Stomach (tissue), 9 donors: ENCODE measurements around the gene ELMOD3. TPM values are rescaled to one million over a fixed set of nuclear protein-coding genes. Genes with fewer than 3 reads are reported as not detected.
"Not testable (repeated sequence)": the region's sequence is repeated elsewhere in the genome, so short reads cannot be mapped to it uniquely, and the experiment has no call there.

ENCODE experiments used
- DNase-seq, 2 donors: peaks; one replicate each; pipeline versions ENCODE4 v3.0.0 to v3.0.0-alpha.2; 2013 to 2019
- H3K27ac ChIP-seq, 5 donors: fragments of 200-600 bp in 4 of 5; sonication (generic) in 4 of 5; one replicate each; pipeline ENCODE4 v1.5.1; 2013 to 2019; ENCODE audit warnings: mild to moderate bottlenecking in 1 of 5, moderate library complexity in 1 of 5
- H3K27me3 ChIP-seq, 3 donors: fragments of 200-600 bp; sonication (generic); one replicate each; pipeline ENCODE4 v1.5.1; 2017 to 2019; ENCODE audit warnings: mixed run types in 1 of 3
- H3K36me3 ChIP-seq, 4 donors: fragments of 200-600 bp; sonication (generic); 1 replicate in 3 of 4; 2 replicates in 1 of 4; pipeline ENCODE4 v1.5.1; 2016 to 2019
- H3K4me1 ChIP-seq, 4 donors: fragments of 200-600 bp; sonication (generic); one replicate each; pipeline ENCODE4 v1.5.1; 2016 to 2019
- H3K4me3 ChIP-seq, 4 donors: fragments of 200-600 bp; sonication (generic) in 3 of 4; one replicate each; pipeline ENCODE4 v1.5.1; 2016 to 2019; ENCODE audit warnings: mild to moderate bottlenecking in 1 of 4
- H3K9me3 ChIP-seq, 4 donors: fragments of 200-600 bp; sonication (generic); one replicate each; pipeline ENCODE4 v1.5.1; 2016 to 2019
- EP300 ChIP-seq: sonication (generic); formaldehyde crosslinking; IDR thresholded peaks from one replicate; pipeline ENCODE4 v1.6.1; 2017; ENCODE audit warnings: antibody characterized with exemption
- POLR2A ChIP-seq, 4 donors: fragments of 450-650 bp; IDR thresholded peaks; one replicate each; pipeline ENCODE4 v1.6.1; 2016; ENCODE audit warnings: antibody characterized with exemption in 4 of 4, control low read depth in 2 of 4, mild to moderate bottlenecking in 1 of 4, moderate library complexity in 1 of 4
- POLR2AphosphoS5 ChIP-seq, 3 donors: sonication (generic); formaldehyde crosslinking; IDR thresholded peaks; one replicate each; pipeline ENCODE4 v1.6.1; 2016; ENCODE audit warnings: antibody characterized with exemption in 3 of 3
- WGBS, 5 donors: extraction: QIAGEN DNeasy Blood & Tissue Kit in 3 of 5; methylation state at CpG; one replicate each; pipeline versions ENCODE4 v1.1.5 to v1.1.7; 2013 to 2018; 5-methylcytosine and 5-hydroxymethylcytosine counted together
- intact Hi-C: fragments of 100-400 bp; cut with DNase I; formaldehyde crosslinking; loops from one replicate; pipeline ENCODE4 v1.15.1; 2023; ENCODE audit warnings: low total_unique reads
- polyA plus RNA-seq, 3 donors: library from polyadenylated mRNA; stranded (reverse); fragments of 200-250 nt; gene quantifications; one replicate each; pipeline ENCODE4 v1.2.3, GENCODE V29; 2013
- total RNA-seq, 5 donors: library from RNA; depleted of rRNA; stranded (reverse); fragments of >200 nt; gene quantifications; one replicate each; pipeline versions ENCODE4 v1.1.0 to v1.2.3, GENCODE V29; 2014 to 2016
- TF ChIP-seq, protein P1 (sequence below), 7 experiments: fragments of 450-650 bp in 4 of 7; fragments of 200-600 bp in 3 of 7; sonication (generic) in 3 of 7; IDR thresholded peaks; one replicate each; pipeline ENCODE4 v1.5.1; 2016 to 2019; ENCODE audit warnings: antibody characterized with exemption in 7 of 7, control low read depth in 2 of 7, mild to moderate bottlenecking in 1 of 7
- donor health status: healthy with polysubstance abuse.
- donor health status: Bipolar disorder and iron deficiency.
- donor health status: healthy.

The ELMOD3 gene
- total and polyA plus RNA-seq, 8 donors = 13.4 to 43.8 (median 19.3) TPM

DNA sequence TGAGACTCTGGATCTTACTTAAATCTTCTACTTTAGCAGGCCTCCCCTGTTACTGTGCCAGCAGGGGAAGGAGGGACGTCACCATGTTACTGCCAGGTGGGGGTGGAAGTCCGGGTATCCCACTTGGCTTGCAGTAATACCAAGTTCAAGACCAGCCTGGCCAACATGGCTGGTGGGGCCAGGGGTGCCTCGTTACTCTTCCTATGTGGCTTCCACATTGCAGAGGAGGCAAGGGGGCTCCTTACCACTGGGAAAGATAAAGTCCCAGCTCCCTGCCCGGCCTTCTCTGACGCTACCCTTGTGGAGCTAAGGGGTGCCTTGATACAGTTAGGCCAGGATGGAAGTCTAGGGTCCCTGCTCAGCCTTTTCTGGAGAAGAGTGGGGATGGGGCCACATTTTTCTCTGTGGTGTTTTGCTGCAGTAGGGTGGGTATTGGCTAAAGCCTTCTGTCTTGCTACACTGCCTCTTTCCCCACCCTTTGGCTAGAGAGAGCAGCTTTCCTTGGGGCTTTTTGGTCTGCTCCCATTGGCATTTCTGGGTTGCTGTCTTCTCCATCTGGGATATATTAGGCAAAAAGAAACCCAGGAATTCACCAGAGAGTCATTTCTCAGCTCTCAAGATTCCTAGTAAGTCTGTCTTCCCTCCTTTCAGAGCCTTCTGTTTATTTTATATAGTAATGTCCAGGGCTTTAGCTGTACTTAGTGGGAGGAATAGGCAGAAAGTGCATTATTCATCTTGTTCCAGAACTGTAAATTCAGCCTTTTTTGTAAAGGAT is 21.9 kb downstream of the ELMOD3 start:
- Histone ChIP-seq H3K9me3 (no peaks in the 10 kb centered on the region), H3K4me3 (no peak overlapping the region), H3K4me1 (peaks cover 0 to 14% (median 0%) of the 10 kb centered on the region in 4 donors), H3K36me3 (peaks cover 14 to 83% (median 73%) of the 10 kb centered on the region in 4 donors), H3K27ac (peak overlapping the region in 1 of 5 donors; percentile 23), H3K27me3 (no peaks in the 10 kb centered on the region)
- intact Hi-C loops = no loop called here
- no peak for DNase-seq
- TF ChIP-seq EP300 (no peak), POLR2A (IDR thresholded peaks at IDR 0.05) (no peak), POLR2AphosphoS5 (IDR thresholded peaks at IDR 0.05) (no peak)
- TF ChIP-seq, protein P1, sequence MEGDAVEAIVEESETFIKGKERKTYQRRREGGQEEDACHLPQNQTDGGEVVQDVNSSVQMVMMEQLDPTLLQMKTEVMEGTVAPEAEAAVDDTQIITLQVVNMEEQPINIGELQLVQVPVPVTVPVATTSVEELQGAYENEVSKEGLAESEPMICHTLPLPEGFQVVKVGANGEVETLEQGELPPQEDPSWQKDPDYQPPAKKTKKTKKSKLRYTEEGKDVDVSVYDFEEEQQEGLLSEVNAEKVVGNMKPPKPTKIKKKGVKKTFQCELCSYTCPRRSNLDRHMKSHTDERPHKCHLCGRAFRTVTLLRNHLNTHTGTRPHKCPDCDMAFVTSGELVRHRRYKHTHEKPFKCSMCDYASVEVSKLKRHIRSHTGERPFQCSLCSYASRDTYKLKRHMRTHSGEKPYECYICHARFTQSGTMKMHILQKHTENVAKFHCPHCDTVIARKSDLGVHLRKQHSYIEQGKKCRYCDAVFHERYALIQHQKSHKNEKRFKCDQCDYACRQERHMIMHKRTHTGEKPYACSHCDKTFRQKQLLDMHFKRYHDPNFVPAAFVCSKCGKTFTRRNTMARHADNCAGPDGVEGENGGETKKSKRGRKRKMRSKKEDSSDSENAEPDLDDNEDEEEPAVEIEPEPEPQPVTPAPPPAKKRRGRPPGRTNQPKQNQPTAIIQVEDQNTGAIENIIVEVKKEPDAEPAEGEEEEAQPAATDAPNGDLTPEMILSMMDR (IDR thresholded peaks at IDR 0.05) = no peak
- WGBS, 5 donors = 76 to 97% (median 93%) methylated on average over 5 of the region's 5 CpGs

- WGBS, 5 donors = 81 to 92% (median 87%) methylated on average over 11 of the region's 11 CpGs
- TF ChIP-seq POLR2AphosphoS5 (IDR thresholded peaks at IDR 0.05) (no peak), POLR2A (IDR thresholded peaks at IDR 0.05) (no peak), EP300 (no peak)
- TF ChIP-seq, protein P1 (IDR thresholded peaks at IDR 0.05) = no peak
- Histone ChIP-seq H3K36me3 (peaks cover 14 to 80% (median 67%) of the 10 kb centered on the region in 4 donors), H3K9me3 (no peaks in the 10 kb centered on the region), H3K27ac (no peak overlapping the region), H3K4me3 (no peak overlapping the region), H3K4me1 (peaks cover 0 to 14% (median 0%) of the 10 kb centered on the region in 4 donors), H3K27me3 (no peaks in the 10 kb centered on the region)
- intact Hi-C loops = no loop called here
- no peak for DNase-seq
Measured at GRCh38 chr2:85377083-85377482, 22.5 kb downstream of the ELMOD3 start.

GRCh38 chr2:85378257-85378656 is 23.7 kb downstream of the ELMOD3 start:
- no peak for DNase-seq

DNA sequence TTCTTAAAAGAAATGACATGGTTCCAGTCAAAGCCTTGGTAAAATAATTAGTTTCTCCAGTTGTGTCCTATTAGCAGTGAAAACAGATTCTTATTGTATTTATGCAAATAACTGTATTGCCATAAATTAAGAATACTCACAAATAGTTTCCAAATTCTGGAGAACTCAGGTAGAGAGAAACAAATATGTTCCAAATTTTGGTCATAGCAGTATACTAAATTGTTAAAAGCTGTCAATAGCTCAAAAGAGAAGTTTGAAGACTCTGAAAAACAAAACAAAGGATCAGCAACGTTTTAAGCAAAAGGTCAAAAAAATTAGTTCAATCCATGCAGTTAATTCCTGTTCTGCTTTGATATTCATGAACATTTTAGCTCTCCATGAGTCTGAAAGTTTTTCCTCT is 25.5 kb downstream of the ELMOD3 start:
- Histone ChIP-seq H3K27me3 (no peaks in the 10 kb centered on the region), H3K36me3 (peaks cover 14 to 85% (median 77%) of the 10 kb centered on the region in 4 donors), H3K4me1 (peaks cover 0 to 14% (median 0%) of the 10 kb centered on the region in 4 donors), H3K27ac (no peak overlapping the region), H3K4me3 (no peak overlapping the region), H3K9me3 (no peaks in the 10 kb centered on the region)
- no peak for TF ChIP-seq POLR2A (IDR thresholded peaks at IDR 0.05)
- TF ChIP-seq EP300 = no peak
- TF ChIP-seq, protein P1 (IDR thresholded peaks at IDR 0.05) = no peak
- TF ChIP-seq POLR2AphosphoS5 (IDR thresholded peaks at IDR 0.05) = no peak
- intact Hi-C loops = no loop called here
- WGBS, 5 donors = 78 to 86% (median 84%) methylated on average over 1 of the region's 1 CpG
- DNase-seq = no peak

More at GRCh38 chr2:85378257-85378656, 23.7 kb downstream of the ELMOD3 start:
- Histone ChIP-seq H3K36me3 (peaks cover 14 to 78% (median 66%) of the 10 kb centered on the region in 4 donors), H3K27ac (no peak overlapping the region), H3K4me1 (peaks cover 0 to 14% (median 0%) of the 10 kb centered on the region in 4 donors), H3K4me3 (no peak overlapping the region), H3K27me3 (no peaks in the 10 kb centered on the region), H3K9me3 (no peaks in the 10 kb centered on the region)
- TF ChIP-seq EP300 (no peak), POLR2AphosphoS5 (IDR thresholded peaks at IDR 0.05) (no peak), POLR2A (IDR thresholded peaks at IDR 0.05) (no peak)
- TF ChIP-seq, protein P1 (IDR thresholded peaks at IDR 0.05) = no peak
- 75 to 93% (median 86%) methylated on average over 5 of the region's 5 CpGs for WGBS, 5 donors
- intact Hi-C loops = no loop called here

GRCh38 chr2:85383151-85383550 is 28.6 kb downstream of the ELMOD3 start:
- H3K4me3 ChIP-seq, intact Hi-C loops, H3K4me1 ChIP-seq, H3K27me3 ChIP-seq, H3K9me3 ChIP-seq, H3K27ac ChIP-seq, DNase-seq: not testable (repeated sequence)
- WGBS, 5 donors = 88 to 94% (median 90%) methylated on average over 5 of the region's 5 CpGs
- H3K36me3 ChIP-seq = peaks cover 11 to 90% (median 84%) of the 10 kb centered on the region in 4 donors
